SK-MEL-5 (cell line): ENCODE measurements around the gene MDH1. TPM values are rescaled to one million over a fixed set of nuclear protein-coding genes. Genes with fewer than 3 reads are reported as not detected.
"Not testable (repeated sequence)": the region's sequence is repeated elsewhere in the genome, so short reads cannot be mapped to it uniquely, and the experiment has no call there.

ENCODE experiments used
- DNase-seq: peaks from one replicate; pipeline ENCODE4 v3.0.0-alpha.2; 2016; ENCODE audit warnings: low read depth, low spot score
- in situ Hi-C: cut with HindIII; loops from 2 replicates; pipeline ENCODE4 v1.10.0; 2016; ENCODE audit warnings: low sequenced_read_pairs, high pct_unique_total_duplicates, low pct_unique_long_range_greater_than_20kb
- polyA plus RNA-seq, 2 experiments: library from polyadenylated mRNA; depleted of rRNA; stranded (reverse); fragments of >200 nt; gene quantifications; 2 replicates each; pipeline ENCODE4 v1.2.3, GENCODE V29; 2015
- total RNA-seq: library from RNA; depleted of rRNA; stranded (reverse); fragments of >200 nt; shearing (Covaris generic); gene quantifications from 2 replicates; pipeline ENCODE4 v1.2.3, GENCODE V29; 2014; rRNA removed

The MDH1 gene
- total RNA-seq: 774 and 885 TPM in 2 replicates
- polyA plus RNA-seq (2015; cell fraction: cytosol; rRNA removed): 389 and 426 TPM in 2 replicates
- polyA plus RNA-seq (2015; cell fraction: nucleus; rRNA removed): 294 and 353 TPM in 2 replicates

- in situ Hi-C loops: no loop called here
- DNase-seq: peak; percentile 100
Measured at GRCh38 chr2:63588385-63589147, at the start of gene MDH1, which contains the start of gene WDPCP. Gene MDH1, plus strand, starts transcription at chr2:63588963. Its CDS starts 81 bp downstream, at chr2:63589044. Gene WDPCP, minus strand, starts transcription at chr2:63588477. Its CDS starts 206 bp downstream, at chr2:63588271.

- no peak for DNase-seq
- in situ Hi-C loops: no loop called here
Measured at GRCh38 chr2:63539416-63540162, 49.2 kb upstream of the MDH1 start.

DNA sequence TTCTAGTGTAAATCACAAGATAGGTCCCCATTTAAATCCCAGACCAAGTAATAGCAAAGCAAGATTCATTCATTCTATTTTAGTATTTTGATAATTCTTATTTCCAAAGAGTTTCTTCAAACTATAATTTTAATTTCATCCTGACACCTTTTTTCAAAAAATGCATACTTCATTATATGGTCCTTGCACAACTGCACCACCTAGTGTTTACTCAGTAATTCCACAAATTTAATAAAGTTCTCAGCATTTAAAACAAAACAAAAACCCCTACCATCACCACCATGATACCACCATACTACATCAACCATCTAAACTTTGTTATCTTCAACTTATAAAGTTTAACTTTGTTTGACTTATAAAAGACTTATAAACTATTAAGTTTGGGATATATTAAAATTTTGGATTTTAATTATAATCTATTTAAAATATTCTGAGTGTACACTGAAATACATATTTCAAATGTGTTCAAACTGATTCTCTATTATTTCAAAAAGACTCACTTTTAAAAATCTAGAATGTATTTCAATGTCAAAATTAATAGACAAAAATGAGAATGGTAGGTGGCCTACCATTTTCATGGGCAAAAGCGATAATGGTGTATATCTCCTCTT is 44.6 kb upstream of the MDH1 start:
- DNase-seq: peak; percentile 54
- in situ Hi-C loops: no loop called here

DNA sequence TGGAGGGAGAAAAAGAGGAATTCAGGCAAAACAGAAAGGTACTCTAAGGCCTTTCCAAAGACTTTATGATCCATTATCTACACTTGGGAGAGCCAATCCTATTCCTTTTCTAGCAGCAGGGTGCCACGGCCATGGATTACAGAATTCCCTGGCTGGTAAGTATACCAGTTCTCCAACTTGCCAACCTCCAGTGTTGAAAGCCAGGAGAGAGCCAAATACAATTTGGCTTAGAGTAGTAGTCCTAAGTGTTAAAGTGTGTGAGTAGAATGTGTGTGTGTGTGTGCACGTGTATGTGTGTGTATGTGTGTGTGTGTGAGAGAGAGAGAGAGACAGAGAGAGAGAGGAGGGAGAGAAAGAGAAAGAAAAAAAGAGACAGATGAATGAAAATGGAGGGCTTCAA is 43.7 kb upstream of the MDH1 start:
- no peak for DNase-seq
- in situ Hi-C loops: no loop called here

DNA sequence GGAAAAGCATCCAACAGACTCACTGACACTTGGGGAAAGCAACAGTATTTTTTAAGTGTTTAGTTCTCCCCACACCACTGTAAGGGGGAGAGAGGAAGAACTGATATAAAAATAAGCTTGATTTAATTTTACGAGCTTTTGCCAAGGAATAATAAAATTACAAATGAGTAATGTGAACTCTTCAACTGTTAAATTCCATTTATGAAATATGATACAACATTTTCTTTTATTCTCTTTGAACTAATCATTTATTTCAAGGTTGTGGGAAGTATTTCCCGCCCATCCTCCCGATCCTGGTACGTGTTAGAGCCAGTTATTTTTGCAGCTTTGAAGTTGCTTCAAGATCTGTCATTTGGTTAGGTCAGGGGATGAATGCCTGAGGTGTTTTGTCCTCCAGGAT is 35.7 kb upstream of the MDH1 start:
- DNase-seq: no peak
- in situ Hi-C loops: no loop called here

DNA sequence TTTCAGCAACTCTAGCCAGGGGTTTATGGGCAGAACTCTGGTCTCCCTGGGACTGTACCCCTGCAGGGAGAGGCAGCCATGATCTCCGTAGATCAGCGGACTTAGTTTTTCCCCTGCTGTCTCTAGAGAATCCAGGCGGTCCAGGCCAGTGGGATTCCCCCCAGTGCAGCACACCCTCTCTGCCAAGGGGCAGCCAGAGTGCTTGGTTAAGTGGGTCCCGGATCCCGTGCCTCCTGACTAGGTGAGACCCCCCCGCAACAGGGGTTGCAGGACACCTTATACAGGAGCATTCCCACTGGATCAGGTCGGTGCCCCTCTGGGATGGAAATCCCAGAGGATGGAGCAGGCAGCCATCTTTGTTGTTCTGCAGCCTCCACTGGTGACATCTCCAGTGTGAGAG is 33.5 kb upstream of the MDH1 start:
- in situ Hi-C loops: no loop called here

DNA sequence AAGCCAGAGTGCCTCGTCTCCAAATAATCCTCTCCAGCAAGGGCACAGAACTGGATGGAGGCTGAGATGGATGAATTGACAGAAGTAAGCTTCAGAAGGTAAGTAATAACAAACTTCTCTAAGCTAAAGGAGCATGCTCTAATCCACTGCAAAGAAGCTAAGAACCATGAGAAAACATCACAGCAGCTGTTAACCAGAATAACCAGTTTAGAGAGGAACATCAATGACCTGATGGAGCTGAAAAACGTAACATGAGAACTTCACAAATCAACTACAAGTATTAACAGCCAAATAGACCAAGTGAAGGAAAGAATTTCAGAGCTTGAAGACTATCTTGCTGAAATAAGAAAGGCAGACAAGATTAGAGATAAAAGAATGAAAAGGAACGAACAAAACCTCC is 32.8 kb upstream of the MDH1 start:
- no peak for DNase-seq
- in situ Hi-C loops: no loop called here

More for the DNA sequence above, 33.5 kb upstream of the MDH1 start:
- no peak for DNase-seq

DNA sequence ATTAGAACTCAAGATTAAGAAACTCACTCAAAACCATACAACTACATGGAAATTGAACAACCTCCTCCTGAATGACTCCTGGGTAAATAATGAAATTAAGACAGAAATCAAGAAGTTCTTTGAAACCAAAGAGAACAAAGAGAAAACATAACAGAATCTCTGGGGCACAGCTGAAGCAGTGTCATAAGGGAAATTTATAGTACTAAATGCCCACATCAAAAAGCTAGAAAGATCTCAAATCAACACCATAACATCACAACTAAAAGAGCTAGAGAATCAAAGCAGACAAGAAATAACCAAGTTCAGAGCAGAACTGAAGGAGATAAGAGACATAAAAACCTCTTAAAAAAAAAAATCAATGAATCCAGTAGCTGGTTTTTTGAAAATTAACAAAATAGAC is 30.9 kb upstream of the MDH1 start:
- in situ Hi-C loops, DNase-seq: not testable (repeated sequence)

- in situ Hi-C loops, DNase-seq: not testable (repeated sequence)
Measured at GRCh38 chr2:63558922-63559321, 29.8 kb upstream of the MDH1 start.

- no peak for DNase-seq
- in situ Hi-C loops: no loop called here
Measured at GRCh38 chr2:63562751-63563150, 26.0 kb upstream of the MDH1 start.

GRCh38 chr2:63569740-63570139 is 19.0 kb upstream of the MDH1 start:
- no peak for DNase-seq

DNA sequence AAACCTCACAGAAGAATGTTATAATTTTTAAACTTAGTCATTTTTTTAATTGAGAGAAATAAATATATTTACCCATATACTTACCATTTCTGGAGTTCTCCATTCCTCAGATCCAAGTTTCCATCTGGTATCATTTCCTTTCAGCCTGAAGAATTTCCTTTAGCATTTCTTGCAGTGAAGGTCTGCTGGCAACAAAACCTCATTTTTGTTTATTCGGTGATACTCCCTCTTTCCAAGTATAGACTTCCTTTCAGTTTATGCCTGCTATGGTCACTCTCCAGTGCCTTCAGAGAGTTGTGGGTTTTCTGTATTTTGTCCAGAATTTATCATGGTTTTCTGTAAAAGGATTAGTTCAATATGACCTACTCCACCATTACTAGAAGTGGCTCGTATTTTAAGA is 17.5 kb upstream of the MDH1 start:
- no peak for DNase-seq
- in situ Hi-C loops: no loop called here

More at GRCh38 chr2:63569740-63570139, 19.0 kb upstream of the MDH1 start:
- in situ Hi-C loops: no loop called here

DNA sequence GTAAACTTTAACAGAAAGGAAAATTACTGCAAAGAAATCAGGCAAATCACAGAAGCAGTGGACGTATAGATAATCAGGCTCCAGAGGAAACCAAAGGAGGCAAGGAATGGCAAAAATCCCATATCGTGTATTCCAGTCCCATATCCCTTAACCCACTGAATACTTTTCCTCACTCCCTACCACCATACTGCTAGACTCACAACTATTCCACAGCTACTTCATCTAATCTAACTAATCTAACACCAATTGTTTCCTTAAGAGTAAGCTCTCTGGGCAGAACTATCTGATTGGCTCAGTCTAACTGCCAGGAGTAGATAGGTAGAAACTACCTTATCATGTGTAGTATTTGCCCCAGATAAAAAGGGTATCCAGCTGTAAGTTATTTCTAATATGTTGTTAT is 16.8 kb upstream of the MDH1 start:
- no peak for DNase-seq
- in situ Hi-C loops: no loop called here

GRCh38 chr2:63573026-63573425 is 15.7 kb upstream of the MDH1 start:
- DNase-seq, in situ Hi-C loops: not testable (repeated sequence)

DNA sequence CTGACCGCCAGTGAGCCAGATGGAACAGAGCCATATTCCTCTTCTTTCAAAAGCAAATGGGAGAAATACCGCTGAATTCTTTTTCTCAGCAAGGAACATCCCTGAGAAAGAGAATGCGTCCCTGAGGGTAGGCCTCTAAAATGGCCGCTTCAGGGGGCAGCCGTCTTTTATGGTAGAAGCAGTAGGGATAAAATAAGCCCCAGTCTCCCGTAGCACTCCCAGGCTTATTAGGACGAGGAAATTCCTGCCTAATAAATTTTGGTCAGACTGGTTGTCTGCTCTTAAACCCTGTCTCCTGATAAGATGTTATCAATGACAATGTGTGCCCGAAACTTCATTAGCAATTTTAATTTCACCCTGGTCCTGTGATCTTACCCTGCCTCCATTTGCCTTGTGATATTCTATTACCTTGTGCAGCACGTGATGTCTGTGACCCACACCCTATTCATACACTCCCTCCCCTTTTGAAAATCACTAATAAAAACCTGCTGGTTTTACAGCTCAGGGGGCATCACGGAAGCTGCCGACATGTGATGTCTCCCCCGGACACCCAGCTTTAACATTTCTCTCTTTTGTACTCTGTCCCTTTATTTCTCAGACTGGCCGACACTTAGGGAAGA is 14.9 kb upstream of the MDH1 start:
- in situ Hi-C loops, DNase-seq: not testable (repeated sequence)

GRCh38 chr2:63576546-63576945 is 12.2 kb upstream of the MDH1 start:
- in situ Hi-C loops: no loop called here
- no peak for DNase-seq

DNA sequence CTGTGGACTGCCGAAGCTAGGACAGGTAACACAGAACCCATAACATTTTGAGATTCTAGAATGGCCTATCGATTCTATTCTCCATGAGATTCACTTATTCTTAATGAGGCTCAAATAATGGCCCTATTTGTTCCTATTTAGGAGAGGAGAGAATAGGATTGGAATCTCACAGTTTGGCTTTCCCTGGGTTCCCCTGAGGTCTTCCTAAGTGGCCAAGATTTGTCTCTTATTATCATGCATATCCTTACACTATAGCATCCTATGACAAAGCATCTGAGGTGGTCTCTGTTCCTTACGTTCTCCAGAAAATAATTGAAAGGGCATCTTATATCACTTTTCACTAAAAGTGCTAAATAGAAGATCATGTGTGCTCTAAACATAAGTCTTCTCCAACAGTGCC is 10.0 kb upstream of the MDH1 start:
- in situ Hi-C loops: no loop called here
- no peak for DNase-seq
